ENCODE measurements around the gene ST6GALNAC1. TPM values are rescaled to one million over a fixed set of nuclear protein-coding genes. Genes with fewer than 3 reads are reported as not detected.

ST6GALNAC1 gene
- total and polyA plus RNA-seq, 2 of the 8 experiments (the other 6 are each of a cell fraction or from before 2014, with no cell fraction given) = not detected

DNA sequence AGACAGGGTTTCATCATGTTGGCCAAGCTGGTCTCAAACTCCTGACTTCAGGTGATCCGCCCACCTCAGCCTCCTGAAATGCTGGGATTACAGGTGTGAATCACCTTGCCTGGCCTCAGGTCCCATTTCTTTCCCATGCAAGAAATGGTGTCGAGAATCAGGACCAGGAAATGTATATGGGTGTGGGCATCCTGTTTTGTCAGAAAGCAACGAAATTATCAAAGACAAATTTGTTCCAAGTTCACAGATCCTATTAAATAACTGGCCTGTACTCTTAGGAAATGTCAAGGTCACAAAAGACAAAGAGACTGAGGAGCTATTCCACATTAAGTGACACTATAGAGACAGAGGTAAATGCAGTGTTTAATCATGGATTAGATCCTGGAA lies 17.1 kb upstream of the ST6GALNAC1 start:
- FAIRE-seq (no peak), DNase-seq (ENCODE audit: low read depth in 1 of 2, low spot score in 2 of 2) (no peak)
- Histone ChIP-seq H3K4ac (replicated peaks; ENCODE audit: insufficient read length, low read depth, low read length) (no peak overlapping the region), H2AK5ac (ENCODE audit: low read depth, low read length) (no peak overlapping the region), H3K9ac (replicated peaks in 1 of 4; ENCODE audit: extremely low read depth in 1 of 4, low read depth in 3 of 4, low read length in 3 of 4) (no peak overlapping the region), H4K8ac (ENCODE audit: extremely low read depth, insufficient read depth, low read length) (no peak overlapping the region), H3K79me1 (ENCODE audit: low read depth, low read length) (no peaks in the 10 kb centered on the region), H3K36me3 (ENCODE audit: control insufficient read depth in 2 of 4, insufficient read depth in 4 of 4, low read length in 3 of 4) (no peaks in the 10 kb centered on the region), H3K56ac (replicated peaks; ENCODE audit: insufficient read length, low read depth, low read length) (no peak overlapping the region), H3K27me3 (replicated peaks in 1 of 4; ENCODE audit: control insufficient read depth in 3 of 4, extremely low read depth in 1 of 4, insufficient read depth in 3 of 4, low read length in 3 of 4) (no peaks in the 10 kb centered on the region), H3K23me2 (ENCODE audit: low read depth, low read length) (no peaks in the 10 kb centered on the region), H3K27ac (ENCODE audit: low read depth, low read length) (no peak overlapping the region), H2BK5ac (ENCODE audit: low read depth, low read length) (no peak overlapping the region), H3K4me3 (ENCODE audit: extremely low read depth in 1 of 4, insufficient read depth in 2 of 4, low read depth in 3 of 4, low read length in 4 of 4) (no peak overlapping the region), H4K5ac (ENCODE audit: insufficient read length, low read depth, low read length) (no peak overlapping the region), H3K4me2 (ENCODE audit: insufficient read depth in 1 of 2, low read depth in 2 of 2, low read length in 2 of 2) (no peak overlapping the region), H2BK12ac (ENCODE audit: low read depth, low read length) (no peak overlapping the region), H4K91ac (replicated peaks; ENCODE audit: insufficient read length, low read length) (no peak overlapping the region), H2BK15ac (ENCODE audit: low read length) (no peak overlapping the region), H3K18ac (ENCODE audit: extremely low read depth, low read length) (no peak overlapping the region), H2BK120ac (replicated peaks; ENCODE audit: low read depth, low read length) (no peak overlapping the region), H2AFZ (ENCODE audit: low read length) (no peak overlapping the region), H3K79me2 (ENCODE audit: control insufficient read depth in 1 of 2, insufficient read depth in 2 of 2, low read length in 2 of 2) (no peaks in the 10 kb centered on the region), H4K20me1 (replicated peaks in 1 of 2; ENCODE audit: control insufficient read depth in 1 of 2, insufficient read depth in 2 of 2, low read length in 2 of 2) (no peaks in the 10 kb centered on the region), H2BK20ac (ENCODE audit: low read length) (no peak overlapping the region), H3K9me3 (ENCODE audit: insufficient read depth in 2 of 2, low read depth in 1 of 2, low read length in 1 of 2) (no peaks in the 10 kb centered on the region), H3K23ac (ENCODE audit: insufficient read length) (no peak overlapping the region), H3K4me1 (replicated peaks in 1 of 4; ENCODE audit: control insufficient read depth in 3 of 4, insufficient read depth in 4 of 4, low read length in 3 of 4) (no peaks in the 10 kb centered on the region), H3K14ac (ENCODE audit: insufficient read length) (no peak overlapping the region)
- WGBS, 2 experiments (ENCODE audit: extremely low coverage in 1 of 2, insufficient coverage in 1 of 2, insufficient read length in 1 of 2, insufficient replicate concordance in 2 of 2, low coverage in 1 of 2, low lambda C conversion rate in 2 of 2, missing lambda C conversion rate in 1 of 2) = 86% methylated on average over 3 of the region's 3 CpGs; no CpG with 5 or more reads in 1 of the 2 experiments
- ChIA-PET POLR2A (ENCODE audit: partially characterized antibody) (no interaction called here), CTCF (ENCODE audit: partially characterized antibody) (interaction anchor here (0.6 kb wide), 3 partner anchors 30 to 139 kb away, joined by 3 to 4 read pairs (median 4); no protein-coding TSS in a partner anchor)
- TF ChIP-seq EGR1 (IDR thresholded peaks at IDR 0.05; ENCODE audit: borderline replicate concordance, low read depth, low read length) (no peak), SRF (IDR thresholded peaks at IDR 0.05; ENCODE audit: low read depth, low read length) (no peak), POLR2A (IDR thresholded peaks at IDR 0.05; ENCODE audit: control extremely low read depth in 1 of 2, low read depth in 2 of 2, low read length in 2 of 2) (no peak), GABPA (IDR thresholded peaks at IDR 0.05; ENCODE audit: borderline replicate concordance, insufficient read depth, low read length) (no peak), RNF2 (IDR thresholded peaks at IDR 0.05; ENCODE audit: borderline replicate concordance, low read depth, low read length, missing control alignments, poor library complexity, severe bottlenecking) (no peak), SIN3A (conservative IDR thresholded peaks at IDR 0.05 in 1 of 2, IDR thresholded peaks at IDR 0.05 in 1 of 2; ENCODE audit: low read depth in 1 of 2, low read length in 2 of 2) (no peak), ATF3 (IDR thresholded peaks at IDR 0.05; ENCODE audit: insufficient read depth, low read depth, low read length) (no peak), GTF2F1 (IDR thresholded peaks at IDR 0.05; ENCODE audit: borderline replicate concordance, low read depth, low read length) (no peak)
